Keratinocyte (primary cell): ENCODE measurements around the gene LCE2B.

Experiments used
- CTCF ChIP-seq, 3 experiments: IDR thresholded peaks in 1 of 3; conservative IDR thresholded peaks in 1 of 3; optimal IDR thresholded peaks in 1 of 3; 2 replicates in 2 of 3; 3 replicates in 1 of 3; pipeline versions ENCODE3 to v1.5.1; 2011; ENCODE audit warnings: low read length in 3 of 3, mild to moderate bottlenecking in 3 of 3, moderate library complexity in 2 of 3, control low read depth in 1 of 3, inconsistent platforms in 1 of 3; ENCODE audit not compliant: insufficient read depth in 2 of 3; ENCODE audit errors: extremely low read depth in 1 of 3
- EZH2 ChIP-seq: IDR thresholded peaks from one replicate; pipeline ENCODE4 v1.6.1; 2012; ENCODE audit warnings: inconsistent platforms, mild to moderate bottlenecking, low read length, moderate library complexity

- TF ChIP-seq CTCF (optimal IDR thresholded peaks at IDR 0.05 in 1 of 3, IDR thresholded peaks at IDR 0.05 in 1 of 3, conservative IDR thresholded peaks at IDR 0.05 in 1 of 3; ENCODE audit: extremely low read depth in 1 of 3, insufficient read depth in 2 of 3, low read length in 3 of 3) (no peak), EZH2 (no peak)
Measured at GRCh38 chr1:152646656-152647055, 39.3 kb upstream of the LCE2B start.
